NT2/D1 (cell line): ENCODE measurements around the gene PPP1R36.

Experiments used
- SUZ12 ChIP-seq: IDR thresholded peaks from 2 replicates; pipeline ENCODE4 v1.6.1; 2011; ENCODE audit not compliant: insufficient read length, insufficient read depth; ENCODE audit errors: extremely low read depth
- YY1 ChIP-seq: IDR thresholded peaks from 2 replicates; pipeline ENCODE4 v1.6.1; 2011; ENCODE audit not compliant: insufficient read length, insufficient read depth
- ZNF274 ChIP-seq: IDR thresholded peaks from 2 replicates; pipeline ENCODE4 v1.6.1; 2011; ENCODE audit warnings: mild to moderate bottlenecking, low read depth, low read length

DNA sequence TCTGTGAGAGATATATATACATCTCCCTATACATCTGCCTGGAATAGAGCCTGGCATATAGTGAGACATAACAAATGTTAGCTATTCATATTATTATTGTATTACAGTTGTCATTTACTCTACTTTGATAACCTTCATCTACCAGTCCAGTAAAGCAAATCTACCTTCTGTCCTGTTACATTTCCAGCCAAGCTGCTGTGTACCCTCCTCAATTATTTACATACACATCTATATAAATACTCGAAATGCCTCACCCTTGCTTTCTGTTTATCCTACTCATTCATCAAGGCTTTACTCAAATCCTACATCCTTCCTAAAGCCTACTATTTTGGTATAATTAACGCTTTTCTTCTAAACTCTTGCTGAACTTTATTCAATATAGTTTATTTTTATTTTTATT, 36.5 kb upstream of the PPP1R36 start:
- TF ChIP-seq SUZ12 (no peak), ZNF274 (no peak), YY1 (no peak)
